ENCODE results near the gene CAMK2B. TPM values are rescaled to one million over a fixed set of nuclear protein-coding genes. Genes with fewer than 3 reads are reported as not detected.

The CAMK2B gene
- total RNA-seq, 1 experiment from 2014 or later = 0.34 TPM

- TF ChIP-seq TCF7L2 (IDR thresholded peaks at IDR 0.05; ENCODE audit: borderline replicate concordance, extremely low read depth, insufficient read depth, insufficient read length) = no peak
- TF ChIP-seq CBX3 (IDR thresholded peaks at IDR 0.05; ENCODE audit: low read depth) = no peak
- TF ChIP-seq ZNF274 (IDR thresholded peaks at IDR 0.05; ENCODE audit: low read depth, low read length) = no peak
- no peak for TF ChIP-seq SP1 (IDR thresholded peaks at IDR 0.05; ENCODE audit: low read depth)
- TF ChIP-seq, protein P1, sequence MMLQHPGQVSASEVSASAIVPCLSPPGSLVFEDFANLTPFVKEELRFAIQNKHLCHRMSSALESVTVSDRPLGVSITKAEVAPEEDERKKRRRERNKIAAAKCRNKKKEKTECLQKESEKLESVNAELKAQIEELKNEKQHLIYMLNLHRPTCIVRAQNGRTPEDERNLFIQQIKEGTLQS (IDR thresholded peaks at IDR 0.05) = no peak
Observed at GRCh38 chr7:44230286-44230685, 95.1 kb downstream of the CAMK2B start (continued).

- no peak overlapping the region for H3K9ac ChIP-seq (ENCODE audit: low read length)
- no peak for TF ChIP-seq FOSL1 (IDR thresholded peaks at IDR 0.05; ENCODE audit: low read depth)
- TF ChIP-seq REST (IDR thresholded peaks at IDR 0.05; ENCODE audit: low read depth) = no peak
- TF ChIP-seq MAX (IDR thresholded peaks at IDR 0.05) = no peak
- TF ChIP-seq CEBPB (IDR thresholded peaks at IDR 0.05; ENCODE audit: low read depth) = no peak
- TF ChIP-seq TCF7L2 (IDR thresholded peaks at IDR 0.05; ENCODE audit: borderline replicate concordance, extremely low read depth, insufficient read depth, insufficient read length) = no peak
- TF ChIP-seq EZH2phosphoT487 (IDR thresholded peaks at IDR 0.05; ENCODE audit: borderline replicate concordance) = no peak
- no peak for TF ChIP-seq RAD21 (IDR thresholded peaks at IDR 0.05; ENCODE audit: low read depth)
- no peak for TF ChIP-seq JUND (IDR thresholded peaks at IDR 0.05)
- no peak for TF ChIP-seq ZFX (IDR thresholded peaks at IDR 0.05)
- TF ChIP-seq POLR2AphosphoS5 (IDR thresholded peaks at IDR 0.05; ENCODE audit: low read depth, low read length) = no peak
- TF ChIP-seq SIN3A (IDR thresholded peaks at IDR 0.05; ENCODE audit: low read depth) = no peak
- no peak for TF ChIP-seq ZNF274 (IDR thresholded peaks at IDR 0.05; ENCODE audit: low read depth, low read length)
- TF ChIP-seq, protein P1 (IDR thresholded peaks at IDR 0.05) = no peak
- no peak for TF ChIP-seq ZBTB33 (IDR thresholded peaks at IDR 0.05; ENCODE audit: extremely low read depth, insufficient replicate concordance, low read length)
- no peak for TF ChIP-seq ELF1 (IDR thresholded peaks at IDR 0.05; ENCODE audit: borderline replicate concordance, low read depth)
- no peak for TF ChIP-seq POLR2A (IDR thresholded peaks at IDR 0.05; ENCODE audit: borderline replicate concordance, extremely low read depth, insufficient read depth, insufficient read length)
- TF ChIP-seq CBX3 (IDR thresholded peaks at IDR 0.05; ENCODE audit: low read depth) = no peak
- H4K20me1 ChIP-seq (ENCODE audit: insufficient read depth) = no peaks in the 10 kb centered on the region
- no peaks in the 10 kb centered on the region for H3K4me1 ChIP-seq (ENCODE audit: control insufficient read depth in 1 of 2, insufficient read depth in 2 of 2, low read length in 2 of 2)
- no peak overlapping the region for H3K4me2 ChIP-seq (ENCODE audit: low read length)
- H2AFZ ChIP-seq (ENCODE audit: low read depth, low read length, poor library complexity, severe bottlenecking) = no peak overlapping the region
- DNase-seq (ENCODE audit: low read depth, low spot score) (no peak), ATAC-seq (no peak)
- H3K9me2 ChIP-seq (ENCODE audit: insufficient read depth) = no peaks in the 10 kb centered on the region
- no peak overlapping the region for H3K4me3 ChIP-seq (replicated peaks in 1 of 2; ENCODE audit: low read depth in 1 of 2, low read length in 2 of 2)
- H3K9me3 ChIP-seq (ENCODE audit: control insufficient read depth in 1 of 2, insufficient read depth in 1 of 2, low read depth in 1 of 2, low read length in 2 of 2) = no peaks in the 10 kb centered on the region
- no TSS peak for BruUV-seq (replicated peaks)
- no peaks in the 10 kb centered on the region for H3K79me2 ChIP-seq (ENCODE audit: insufficient read depth, low read length)
- intact Hi-C loops (cut with micrococcal nuclease) = no loop called here
- RAD21 ChIA-PET (ENCODE audit: low non-redundant PET in 1 of 2, low total read pairs in 2 of 2, uncharacterized antibody in 2 of 2, unreplicated experiment in 2 of 2) = no interaction called here
- H3K27me3 ChIP-seq (ENCODE audit: insufficient read depth, low read length) = no peaks in the 10 kb centered on the region
- CTCF ChIA-PET = no interaction called here
- H3K27ac ChIP-seq (ENCODE audit: low read depth, low read length) = no peak overlapping the region
- H3K36me3 ChIP-seq (ENCODE audit: control insufficient read depth in 1 of 2, insufficient read depth in 2 of 2, low read length in 2 of 2) = no peaks in the 10 kb centered on the region
- POLR2A ChIA-PET = no interaction called here
Observed at GRCh38 chr7:44229546-44230105, 95.8 kb downstream of the CAMK2B start.
